HG03354 (cell line): Measurements from ENCODE around the gene LANCL2.
"Not testable (repeated sequence)": the region's sequence is repeated elsewhere in the genome, so short reads cannot be mapped to it uniquely, and the experiment has no call there.

Source experiments
- ATAC-seq: cut with Tn5 transposase; IDR thresholded peaks from one replicate; pipeline ENCODE4 v1.9.1; 2021; ENCODE audit warnings: mild to moderate bottlenecking; ENCODE audit not compliant: unreplicated experiment, poor library complexity, severe bottlenecking

Gene LANCL2

GRCh38 chr7:55458351-55458750, 93.2 kb downstream of the LANCL2 start:
- ATAC-seq = no peak

- no peak for ATAC-seq
These were observed 98.6 kb downstream of the LANCL2 start for GRCh38 chr7:55463686-55464262.

GRCh38 chr7:55464422-55464821, 99.3 kb downstream of the LANCL2 start:
- ATAC-seq = no peak

GRCh38 chr7:55465691-55466090, 100.6 kb downstream of the LANCL2 start:
- no peak for ATAC-seq

- ATAC-seq = no peak
These were observed 102.0 kb downstream of the LANCL2 start for GRCh38 chr7:55467047-55467593.

- no peak for ATAC-seq
These were observed 103.4 kb downstream of the LANCL2 start for GRCh38 chr7:55468495-55468894.

- no peak for ATAC-seq
These were observed 104.1 kb downstream of the LANCL2 start for GRCh38 chr7:55469271-55469681.

- no peak for ATAC-seq
These were observed 104.6 kb downstream of the LANCL2 start for GRCh38 chr7:55469721-55470120.

GRCh38 chr7:55470261-55470660, 105.1 kb downstream of the LANCL2 start:
- ATAC-seq = no peak

GRCh38 chr7:55471594-55471993, 106.5 kb downstream of the LANCL2 start:
- ATAC-seq = not testable (repeated sequence)

GRCh38 chr7:55472406-55472805, 107.3 kb downstream of the LANCL2 start:
- ATAC-seq = not testable (repeated sequence)

- no peak for ATAC-seq
These were observed 108.0 kb downstream of the LANCL2 start for GRCh38 chr7:55472928-55473725.

- no peak for ATAC-seq
These were observed 108.8 kb downstream of the LANCL2 start for GRCh38 chr7:55473932-55474331.

- no peak for ATAC-seq
These were observed 110.1 kb downstream of the LANCL2 start for GRCh38 chr7:55474944-55475854.

- no peak for ATAC-seq
These were observed 111.0 kb downstream of the LANCL2 start for GRCh38 chr7:55475855-55476803.

GRCh38 chr7:55476852-55477780, 112.0 kb downstream of the LANCL2 start:
- ATAC-seq = no peak

GRCh38 chr7:55477781-55478374, 112.7 kb downstream of the LANCL2 start:
- ATAC-seq = no peak

- ATAC-seq = no peak
These were observed 113.6 kb downstream of the LANCL2 start for GRCh38 chr7:55478700-55479099.
